K562 (cell line): ENCODE measurements around the gene WNT7B. TPM values are rescaled to one million over a fixed set of nuclear protein-coding genes. Genes with fewer than 3 reads are reported as not detected.

ENCODE experiments used
- ARID4B ChIP-seq: sonication (generic); formaldehyde crosslinking; IDR thresholded peaks from 2 replicates; pipeline ENCODE4 v1.8.0; 2022; ENCODE audit warnings: mild to moderate bottlenecking, missing genetic modification reagents
- KDM1A ChIP-seq, 2 experiments: fragments of 450-650 bp; IDR thresholded peaks; 2 replicates each; pipeline ENCODE4 v1.6.1; 2016; ENCODE audit warnings: mild to moderate bottlenecking in 2 of 2
- MNT ChIP-seq, 2 experiments: fragments of 450-650 bp; conservative IDR thresholded peaks; 2 replicates each; pipeline ENCODE4 v1.6.1; 2017; ENCODE audit warnings: mild to moderate bottlenecking in 2 of 2, moderate library complexity in 2 of 2
- polyA plus RNA-seq, 8 experiments: library from polyadenylated mRNA; depleted of rRNA in 4 of 8; stranded (reverse) in 5 of 8; unstranded in 3 of 8; fragments of >200 nt; fragmentation: Nextera tagmentation in 2 of 8; fragmentation: Illumina TruSeq in 1 of 8; extraction: Ambion mirVana in 2 of 8; extraction: Trizol in 1 of 8; gene quantifications; 2 replicates each; pipeline versions ENCODE4 v1.2.1 to v1.2.3, GENCODE V29; 2011 to 2014; ENCODE audit warnings: inconsistent platforms in 1 of 8, missing spikeins in 1 of 8
- total RNA-seq, 7 experiments: library from RNA; depleted of rRNA in 6 of 7; stranded (reverse); fragments of >200 nt in 6 of 7; fragmentation: Illumina TruSeq in 2 of 7; extraction: Trizol in 2 of 7; gene quantifications; 2 replicates each; pipeline versions ENCODE4 v1.2.1 to v1.2.3, GENCODE V29; 2011 to 2021; ENCODE audit warnings: low replicate concordance in 1 of 7

The WNT7B gene
- total and polyA plus RNA-seq, 9 of the 15 experiments (the other 6 are each of a cell fraction or from before 2014, with no cell fraction given): not detected

DNA sequence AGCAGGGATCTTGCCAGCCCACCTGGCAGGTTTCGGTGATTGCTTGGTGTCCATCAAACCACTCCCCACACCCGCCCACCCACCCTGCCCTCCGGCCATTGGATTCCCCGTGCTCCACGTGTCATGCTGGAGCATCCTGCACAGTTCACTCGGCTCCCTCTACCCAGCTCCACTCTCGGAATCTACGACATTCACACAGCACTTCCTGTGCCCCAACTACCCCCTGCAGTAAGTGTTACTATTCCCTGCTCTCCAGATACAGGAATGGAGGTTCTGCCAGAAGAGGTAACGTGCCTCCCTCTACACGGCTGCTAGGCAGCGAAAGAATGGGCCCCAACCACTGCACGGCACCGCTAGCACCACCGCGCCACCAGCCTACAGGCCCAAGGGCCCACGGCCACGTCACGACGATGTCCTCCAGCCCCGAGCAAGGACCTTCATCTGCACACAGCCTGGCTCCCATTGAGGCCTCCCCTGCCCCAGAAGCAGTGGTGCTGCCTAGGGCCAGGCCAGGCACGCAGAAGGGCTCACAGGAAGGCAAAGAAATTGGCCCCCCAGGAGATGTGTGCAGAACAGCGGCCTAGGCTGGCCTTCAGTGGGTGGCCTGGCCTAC, 27.6 kb downstream of the WNT7B start (continued):
- no peak for TF ChIP-seq MNT (conservative IDR thresholded peaks at IDR 0.05)
- TF ChIP-seq ARID4B: no peak
- no peak for TF ChIP-seq KDM1A (IDR thresholded peaks at IDR 0.05)
